ENCODE measurements around the gene CITED4.
A peak's percentile ranks its signal among the peaks of the same experiment; 100 is the strongest.

CITED4 gene

DNA sequence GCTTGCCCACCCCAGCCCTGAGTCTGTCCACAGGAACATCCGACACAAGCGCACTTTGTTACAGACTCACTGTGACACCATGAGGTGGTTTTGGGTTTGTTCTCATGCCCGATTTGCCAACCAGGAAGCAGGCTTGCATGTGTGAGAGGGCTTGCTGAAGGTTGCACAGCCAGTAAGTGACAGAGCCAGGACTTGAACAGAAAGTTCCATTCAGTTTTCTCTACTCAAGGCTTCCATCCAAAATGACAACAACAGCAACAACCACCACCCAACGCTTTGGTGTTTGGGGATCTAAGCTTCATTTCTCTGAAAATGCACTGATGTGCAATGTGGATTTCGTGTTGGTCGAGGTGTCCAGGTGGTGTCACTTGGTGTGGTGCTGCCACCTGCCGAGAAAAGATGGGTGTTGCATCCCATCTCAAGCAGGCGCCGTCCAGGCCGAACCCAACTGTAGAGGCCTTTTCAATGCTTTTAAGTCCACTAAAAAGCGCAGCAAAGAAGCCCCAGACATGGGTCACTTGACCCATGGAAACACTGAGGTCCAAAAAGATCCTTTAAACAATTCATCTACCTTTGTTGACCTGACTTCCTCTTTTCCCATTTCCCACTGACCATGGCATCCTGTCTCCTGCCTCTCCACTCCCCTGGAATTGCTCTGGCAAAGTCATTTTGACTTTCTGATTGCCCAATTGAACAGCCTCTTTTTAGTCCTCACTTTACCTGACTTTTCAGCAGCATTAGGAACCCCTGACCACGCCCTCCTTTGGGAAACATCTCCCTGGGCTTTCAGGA is 12.2 kb downstream of the CITED4 start:
- peak; percentile 86 for TF ChIP-seq CTCF (IDR thresholded peaks at IDR 0.05)

GRCh38 chr1:40848530-40849189 is 13.5 kb downstream of the CITED4 start:
- TF ChIP-seq CTCF (IDR thresholded peaks at IDR 0.05) = peak; percentile 95

DNA sequence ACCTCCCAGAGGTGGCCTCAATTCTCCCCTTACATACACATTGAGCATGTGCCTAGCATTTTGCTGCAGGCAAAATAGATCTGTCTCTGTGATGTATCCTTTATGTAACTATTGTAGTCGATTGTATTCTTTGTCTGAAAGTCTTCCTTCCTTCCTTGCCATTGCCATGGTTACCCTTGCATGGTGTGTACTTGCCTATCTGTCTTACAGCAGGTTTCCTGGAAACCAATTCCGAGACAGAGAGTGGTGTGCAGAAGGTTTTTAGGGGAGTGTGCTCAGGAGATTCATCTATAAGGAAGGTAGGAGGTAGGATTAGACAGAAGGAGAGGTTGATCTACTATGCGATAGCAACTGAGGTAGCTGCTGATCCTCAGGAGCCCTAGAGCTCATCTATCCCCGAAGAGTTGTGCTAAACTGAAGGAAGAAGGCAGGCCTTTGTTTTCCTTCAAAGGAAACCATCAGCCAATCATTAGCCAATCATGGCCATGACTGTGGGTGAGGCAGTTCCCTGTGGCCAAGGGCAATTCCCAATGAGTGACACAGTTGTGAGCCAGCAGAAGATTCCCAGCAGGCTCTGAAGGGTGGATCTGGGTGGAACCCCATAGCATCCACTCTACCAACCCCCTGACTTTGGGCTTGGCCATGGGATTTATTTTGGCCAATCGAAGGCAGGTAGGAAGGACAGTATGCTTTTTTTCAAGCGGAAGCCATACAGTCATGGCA is 15.0 kb downstream of the CITED4 start:
- TF ChIP-seq CTCF (IDR thresholded peaks at IDR 0.05) = no peak

- no peak for TF ChIP-seq CTCF (IDR thresholded peaks at IDR 0.05)
Measured at GRCh38 chr1:40845895-40846294, 16.3 kb downstream of the CITED4 start.

- TF ChIP-seq CTCF (IDR thresholded peaks at IDR 0.05) = no peak
Measured at GRCh38 chr1:40844887-40845878, 17.0 kb downstream of the CITED4 start.

DNA sequence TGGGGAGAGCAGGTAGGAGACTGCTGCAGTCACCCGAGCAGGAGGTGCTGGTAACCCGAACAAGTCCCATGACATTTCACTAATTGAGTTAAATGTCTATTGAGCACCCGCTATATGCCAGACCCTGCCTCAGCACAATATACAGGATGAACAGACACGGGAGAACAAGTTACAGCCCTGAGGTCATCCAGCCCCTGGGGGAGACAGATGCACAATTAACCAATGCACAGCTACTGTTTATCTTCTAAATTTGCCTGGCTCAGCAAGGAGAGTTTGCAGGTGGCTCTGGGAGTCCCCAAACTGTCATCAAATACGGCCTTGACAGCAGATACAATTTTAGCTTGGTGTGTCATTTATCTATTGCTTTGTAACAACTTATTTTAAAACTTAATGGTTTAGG is 18.1 kb downstream of the CITED4 start:
- TF ChIP-seq CTCF (IDR thresholded peaks at IDR 0.05) = no peak

DNA sequence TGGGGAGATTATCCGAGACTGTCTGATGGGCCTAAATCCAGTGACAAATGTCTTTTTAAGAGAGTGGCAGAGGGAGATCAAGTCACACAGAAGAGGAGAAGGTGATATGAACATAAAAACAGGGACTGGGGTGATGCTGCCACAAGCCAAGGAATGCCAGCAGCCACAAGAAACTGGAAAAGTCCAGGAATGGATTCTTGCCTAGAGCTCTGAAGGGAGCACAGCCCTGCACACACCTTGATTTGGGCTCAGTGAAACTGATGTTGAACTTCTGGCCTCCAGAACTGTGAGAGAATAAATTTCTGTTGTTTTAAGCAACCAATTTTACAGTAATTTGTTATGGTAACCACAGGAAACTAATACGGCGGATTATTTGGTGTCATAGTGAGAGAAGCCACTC is 19.5 kb downstream of the CITED4 start:
- no peak for TF ChIP-seq CTCF (IDR thresholded peaks at IDR 0.05)

Measured in LNCAP (cell line).